SHP77 (cell line): ENCODE measurements around the gene CDYL.
A peak's percentile ranks its signal among the peaks of the same experiment; 100 is the strongest.

Experiments
- DNase-seq, 2 experiments: peaks; one replicate each; lab custom pipeline; 2025; lab: John Stamatoyannopoulos, UW

CDYL gene

GRCh38 chr6:4935975-4936680 lies 159.9 kb downstream of the CDYL start:
- no peak for DNase-seq

- DNase-seq = peak; percentile 6 to 16
Observed at GRCh38 chr6:4936681-4937041, 160.5 kb downstream of the CDYL start.

- DNase-seq = no peak
Observed at GRCh38 chr6:4937414-4937813, 161.2 kb downstream of the CDYL start.

GRCh38 chr6:4939241-4939640 lies 163.0 kb downstream of the CDYL start:
- DNase-seq = no peak

- no peak for DNase-seq
Observed at GRCh38 chr6:4940416-4940815, 164.2 kb downstream of the CDYL start.

GRCh38 chr6:4941782-4942672 lies 165.8 kb downstream of the CDYL start:
- DNase-seq = peak in 1 of 2 experiments; percentile 45

GRCh38 chr6:4942673-4943009 lies 166.4 kb downstream of the CDYL start:
- DNase-seq = no peak

- DNase-seq = no peak
Observed at GRCh38 chr6:4943716-4944115, 167.5 kb downstream of the CDYL start.

GRCh38 chr6:4944325-4944724 lies 168.1 kb downstream of the CDYL start:
- DNase-seq = no peak

GRCh38 chr6:4946521-4946920 lies 170.3 kb downstream of the CDYL start:
- no peak for DNase-seq

- no peak for DNase-seq
Observed at GRCh38 chr6:4947716-4948115, 171.5 kb downstream of the CDYL start.

GRCh38 chr6:4948781-4949450 lies 172.7 kb downstream of the CDYL start:
- DNase-seq = no peak

GRCh38 chr6:4950076-4950475 lies 173.9 kb downstream of the CDYL start:
- no peak for DNase-seq

- DNase-seq = no peak
Observed at GRCh38 chr6:4950836-4951533, 174.8 kb downstream of the CDYL start.

GRCh38 chr6:4953440-4953839 lies 177.2 kb downstream of the CDYL start:
- DNase-seq = no peak

- no peak for DNase-seq
Observed at GRCh38 chr6:4956625-4957024, 180.4 kb downstream of the CDYL start.

- DNase-seq = no peak
Observed at GRCh38 chr6:4957521-4958231, 181.5 kb downstream of the CDYL start.

- no peak for DNase-seq
Observed at GRCh38 chr6:4958624-4959023, 182.4 kb downstream of the CDYL start.

- DNase-seq = no peak
Observed at GRCh38 chr6:4961322-4962168, 185.3 kb downstream of the CDYL start.

GRCh38 chr6:4962905-4963304 lies 186.7 kb downstream of the CDYL start:
- DNase-seq = no peak
